ENCODE results near the gene PTGS2.
"Not testable (repeated sequence)": the region's sequence is repeated elsewhere in the genome, so short reads cannot be mapped to it uniquely, and the experiment has no call there.

Gene PTGS2

DNA sequence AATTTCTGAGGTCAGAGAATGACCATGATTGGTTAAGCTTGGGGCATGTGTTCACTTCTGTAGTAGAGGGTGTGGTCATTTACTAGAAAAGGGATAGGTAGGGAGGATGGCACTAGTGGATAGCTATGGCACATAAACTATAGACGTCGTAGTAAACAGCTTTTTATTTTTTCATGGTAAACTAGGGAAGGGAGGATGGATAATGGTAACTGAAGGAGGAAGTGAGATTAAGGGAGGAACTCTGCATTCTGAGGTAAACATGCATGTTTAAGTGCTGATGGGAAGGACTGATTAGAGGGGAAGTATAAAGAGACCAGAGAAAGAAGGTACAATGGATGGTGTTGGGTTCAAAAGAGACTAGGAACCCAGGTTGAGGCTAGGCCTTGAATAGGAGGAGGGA lies 26.9 kb downstream of the PTGS2 start:
- Histone ChIP-seq H3K27me3 (replicated peaks) (no peaks in the 10 kb centered on the region), H3K4me3 (ENCODE audit: low read depth, low read length) (no peak overlapping the region), H3K36me3 (replicated peaks) (no peaks in the 10 kb centered on the region), H3K27ac (no peak overlapping the region)
- in situ Hi-C loops (cut with HindIII; ENCODE audit: low pct_ligation_motif_present, low sequenced_read_pairs) = no loop called here
- DNase-seq = no peak
- TF ChIP-seq, protein P1, sequence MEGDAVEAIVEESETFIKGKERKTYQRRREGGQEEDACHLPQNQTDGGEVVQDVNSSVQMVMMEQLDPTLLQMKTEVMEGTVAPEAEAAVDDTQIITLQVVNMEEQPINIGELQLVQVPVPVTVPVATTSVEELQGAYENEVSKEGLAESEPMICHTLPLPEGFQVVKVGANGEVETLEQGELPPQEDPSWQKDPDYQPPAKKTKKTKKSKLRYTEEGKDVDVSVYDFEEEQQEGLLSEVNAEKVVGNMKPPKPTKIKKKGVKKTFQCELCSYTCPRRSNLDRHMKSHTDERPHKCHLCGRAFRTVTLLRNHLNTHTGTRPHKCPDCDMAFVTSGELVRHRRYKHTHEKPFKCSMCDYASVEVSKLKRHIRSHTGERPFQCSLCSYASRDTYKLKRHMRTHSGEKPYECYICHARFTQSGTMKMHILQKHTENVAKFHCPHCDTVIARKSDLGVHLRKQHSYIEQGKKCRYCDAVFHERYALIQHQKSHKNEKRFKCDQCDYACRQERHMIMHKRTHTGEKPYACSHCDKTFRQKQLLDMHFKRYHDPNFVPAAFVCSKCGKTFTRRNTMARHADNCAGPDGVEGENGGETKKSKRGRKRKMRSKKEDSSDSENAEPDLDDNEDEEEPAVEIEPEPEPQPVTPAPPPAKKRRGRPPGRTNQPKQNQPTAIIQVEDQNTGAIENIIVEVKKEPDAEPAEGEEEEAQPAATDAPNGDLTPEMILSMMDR (IDR thresholded peaks at IDR 0.05; ENCODE audit: low read depth, low read length, missing control alignments) = no peak

- TF ChIP-seq, protein P1 (IDR thresholded peaks at IDR 0.05; ENCODE audit: low read depth, low read length, missing control alignments) = no peak
- H3K36me3 ChIP-seq (replicated peaks) = no peaks in the 10 kb centered on the region
- in situ Hi-C loops (cut with HindIII; ENCODE audit: low pct_ligation_motif_present, low sequenced_read_pairs) = no loop called here
- no peak for DNase-seq
- no peaks in the 10 kb centered on the region for H3K27me3 ChIP-seq (replicated peaks)
- H3K27ac ChIP-seq = no peak overlapping the region
- no peak overlapping the region for H3K4me3 ChIP-seq (ENCODE audit: low read depth, low read length)
Measured at GRCh38 chr1:186648613-186649012, 31.6 kb downstream of the PTGS2 start.

DNA sequence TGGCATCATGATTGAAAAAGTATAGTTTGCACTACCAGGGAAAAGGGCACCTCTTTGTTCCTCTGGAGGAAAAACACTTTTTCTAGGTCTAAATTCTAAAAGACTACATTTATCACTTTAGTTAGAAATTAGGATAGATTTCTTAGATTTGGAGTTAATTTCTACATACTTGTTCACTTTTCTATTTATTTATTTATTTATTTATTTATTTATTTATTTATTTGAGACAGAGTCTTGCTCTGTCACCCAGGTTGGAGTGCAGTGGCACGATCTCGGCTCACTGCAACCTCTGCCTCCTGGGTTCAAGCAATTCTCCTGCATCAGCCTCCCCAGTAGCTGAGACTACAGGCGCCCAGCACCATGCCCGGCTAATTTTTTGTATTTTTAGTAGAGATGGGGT lies 32.2 kb downstream of the PTGS2 start:
- H3K27ac ChIP-seq; DNase-seq; in situ Hi-C loops (cut with HindIII; ENCODE audit: low pct_ligation_motif_present, low sequenced_read_pairs); H3K36me3 ChIP-seq (replicated peaks); H3K27me3 ChIP-seq (replicated peaks); H3K4me3 ChIP-seq (ENCODE audit: low read depth, low read length): not testable (repeated sequence)

DNA sequence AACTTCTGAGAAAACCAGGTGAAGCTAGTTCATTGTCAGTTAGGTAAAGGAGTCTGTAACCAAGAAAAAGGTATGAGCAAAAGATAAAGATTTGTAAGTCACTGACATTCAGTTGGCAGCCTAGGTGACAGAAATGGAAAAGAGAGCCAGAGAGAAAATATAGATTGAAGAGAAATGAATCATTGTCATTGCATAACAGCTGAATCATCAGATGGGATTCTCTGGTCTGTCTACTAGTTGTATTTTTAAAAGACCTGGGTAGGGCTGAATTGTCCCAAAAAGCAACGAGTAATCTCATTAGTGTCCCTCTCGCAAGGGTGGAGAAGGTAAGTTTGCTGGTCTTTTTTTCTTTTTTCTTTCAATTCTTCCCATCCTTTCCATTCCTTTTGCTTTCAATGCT lies 36.6 kb downstream of the PTGS2 start:
- Histone ChIP-seq H3K27ac (no peak overlapping the region), H3K27me3 (replicated peaks) (no peaks in the 10 kb centered on the region), H3K36me3 (replicated peaks) (no peaks in the 10 kb centered on the region), H3K4me3 (ENCODE audit: low read depth, low read length) (no peak overlapping the region)
- DNase-seq = peak; percentile 21
- TF ChIP-seq, protein P1 (IDR thresholded peaks at IDR 0.05; ENCODE audit: low read depth, low read length, missing control alignments) = no peak
- in situ Hi-C loops (cut with HindIII; ENCODE audit: low pct_ligation_motif_present, low sequenced_read_pairs) = no loop called here

- DNase-seq; H3K36me3 ChIP-seq (replicated peaks); H3K27me3 ChIP-seq (replicated peaks); H3K27ac ChIP-seq; in situ Hi-C loops (cut with HindIII; ENCODE audit: low pct_ligation_motif_present, low sequenced_read_pairs): not testable (repeated sequence)
- peak overlapping the region; percentile 24 for H3K4me3 ChIP-seq (ENCODE audit: low read depth, low read length)
Measured at GRCh38 chr1:186637567-186637966, 42.7 kb downstream of the PTGS2 start.

- Histone ChIP-seq H3K27ac (no peak overlapping the region), H3K4me3 (ENCODE audit: low read depth, low read length) (no peak overlapping the region), H3K27me3 (replicated peaks) (no peaks in the 10 kb centered on the region), H3K36me3 (replicated peaks) (no peaks in the 10 kb centered on the region)
- TF ChIP-seq, protein P1 (IDR thresholded peaks at IDR 0.05; ENCODE audit: low read depth, low read length, missing control alignments) = no peak
- DNase-seq = no peak
- in situ Hi-C loops (cut with HindIII; ENCODE audit: low pct_ligation_motif_present, low sequenced_read_pairs) = no loop called here
Measured at GRCh38 chr1:186636786-186637185, 43.4 kb downstream of the PTGS2 start.

GRCh38 chr1:186634511-186634910 lies 45.7 kb downstream of the PTGS2 start:
- H3K27ac ChIP-seq = no peak overlapping the region
- in situ Hi-C loops (cut with HindIII; ENCODE audit: low pct_ligation_motif_present, low sequenced_read_pairs) = no loop called here
- H3K36me3 ChIP-seq (replicated peaks) = no peaks in the 10 kb centered on the region
- DNase-seq = no peak
- no peak overlapping the region for H3K4me3 ChIP-seq (ENCODE audit: low read depth, low read length)
- TF ChIP-seq, protein P1 (IDR thresholded peaks at IDR 0.05; ENCODE audit: low read depth, low read length, missing control alignments) = no peak
- no peaks in the 10 kb centered on the region for H3K27me3 ChIP-seq (replicated peaks)
